Measurements from ENCODE around the gene ASTN2. TPM values are rescaled to one million over a fixed set of nuclear protein-coding genes. Genes with fewer than 3 reads are reported as not detected.

ASTN2 gene
- total and polyA plus RNA-seq, 9 of the 15 experiments (the other 6 are each of a cell fraction or from before 2014, with no cell fraction given): 0.56 to 3.5 (median 1.9) TPM

DNA sequence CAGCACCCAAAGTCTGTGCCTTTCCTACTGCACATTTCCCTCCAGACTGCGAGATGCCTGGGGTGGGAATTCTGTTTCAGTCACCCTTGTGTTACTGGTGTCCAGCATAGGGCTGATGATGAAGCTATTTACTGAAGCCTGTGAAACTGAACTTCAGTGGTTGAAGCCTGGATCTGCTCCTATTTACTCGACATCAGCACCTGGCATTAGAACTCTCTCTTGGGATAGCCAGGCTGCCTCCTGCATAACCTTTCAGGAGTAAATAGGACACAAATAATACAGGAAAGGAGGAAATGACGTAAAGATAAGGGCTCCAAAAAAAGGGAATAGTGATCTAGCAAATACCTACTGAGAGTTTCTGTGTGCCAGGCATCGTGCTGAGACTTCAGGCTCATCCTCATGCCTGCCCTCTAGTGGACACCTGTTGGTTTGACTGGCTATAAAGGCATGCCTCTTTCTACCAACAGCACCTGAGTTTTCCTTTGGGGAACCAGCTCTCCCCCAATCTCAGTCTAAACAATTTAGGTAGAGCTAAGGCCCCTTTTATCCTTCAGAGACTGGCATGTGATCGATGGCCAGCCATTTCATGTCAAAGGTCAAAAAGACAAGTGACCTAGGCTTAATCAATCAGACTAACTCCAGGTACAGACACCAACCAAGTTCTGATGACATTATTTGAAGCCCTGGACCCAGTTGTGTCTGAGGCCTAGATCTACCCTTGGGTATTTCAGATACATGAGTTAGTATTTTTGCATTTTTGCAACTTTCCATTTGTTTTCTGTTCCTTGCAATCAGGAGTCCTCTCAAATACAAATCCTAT lies 919.8 kb downstream of the ASTN2 start (continued):
- TF ChIP-seq, protein P1, sequence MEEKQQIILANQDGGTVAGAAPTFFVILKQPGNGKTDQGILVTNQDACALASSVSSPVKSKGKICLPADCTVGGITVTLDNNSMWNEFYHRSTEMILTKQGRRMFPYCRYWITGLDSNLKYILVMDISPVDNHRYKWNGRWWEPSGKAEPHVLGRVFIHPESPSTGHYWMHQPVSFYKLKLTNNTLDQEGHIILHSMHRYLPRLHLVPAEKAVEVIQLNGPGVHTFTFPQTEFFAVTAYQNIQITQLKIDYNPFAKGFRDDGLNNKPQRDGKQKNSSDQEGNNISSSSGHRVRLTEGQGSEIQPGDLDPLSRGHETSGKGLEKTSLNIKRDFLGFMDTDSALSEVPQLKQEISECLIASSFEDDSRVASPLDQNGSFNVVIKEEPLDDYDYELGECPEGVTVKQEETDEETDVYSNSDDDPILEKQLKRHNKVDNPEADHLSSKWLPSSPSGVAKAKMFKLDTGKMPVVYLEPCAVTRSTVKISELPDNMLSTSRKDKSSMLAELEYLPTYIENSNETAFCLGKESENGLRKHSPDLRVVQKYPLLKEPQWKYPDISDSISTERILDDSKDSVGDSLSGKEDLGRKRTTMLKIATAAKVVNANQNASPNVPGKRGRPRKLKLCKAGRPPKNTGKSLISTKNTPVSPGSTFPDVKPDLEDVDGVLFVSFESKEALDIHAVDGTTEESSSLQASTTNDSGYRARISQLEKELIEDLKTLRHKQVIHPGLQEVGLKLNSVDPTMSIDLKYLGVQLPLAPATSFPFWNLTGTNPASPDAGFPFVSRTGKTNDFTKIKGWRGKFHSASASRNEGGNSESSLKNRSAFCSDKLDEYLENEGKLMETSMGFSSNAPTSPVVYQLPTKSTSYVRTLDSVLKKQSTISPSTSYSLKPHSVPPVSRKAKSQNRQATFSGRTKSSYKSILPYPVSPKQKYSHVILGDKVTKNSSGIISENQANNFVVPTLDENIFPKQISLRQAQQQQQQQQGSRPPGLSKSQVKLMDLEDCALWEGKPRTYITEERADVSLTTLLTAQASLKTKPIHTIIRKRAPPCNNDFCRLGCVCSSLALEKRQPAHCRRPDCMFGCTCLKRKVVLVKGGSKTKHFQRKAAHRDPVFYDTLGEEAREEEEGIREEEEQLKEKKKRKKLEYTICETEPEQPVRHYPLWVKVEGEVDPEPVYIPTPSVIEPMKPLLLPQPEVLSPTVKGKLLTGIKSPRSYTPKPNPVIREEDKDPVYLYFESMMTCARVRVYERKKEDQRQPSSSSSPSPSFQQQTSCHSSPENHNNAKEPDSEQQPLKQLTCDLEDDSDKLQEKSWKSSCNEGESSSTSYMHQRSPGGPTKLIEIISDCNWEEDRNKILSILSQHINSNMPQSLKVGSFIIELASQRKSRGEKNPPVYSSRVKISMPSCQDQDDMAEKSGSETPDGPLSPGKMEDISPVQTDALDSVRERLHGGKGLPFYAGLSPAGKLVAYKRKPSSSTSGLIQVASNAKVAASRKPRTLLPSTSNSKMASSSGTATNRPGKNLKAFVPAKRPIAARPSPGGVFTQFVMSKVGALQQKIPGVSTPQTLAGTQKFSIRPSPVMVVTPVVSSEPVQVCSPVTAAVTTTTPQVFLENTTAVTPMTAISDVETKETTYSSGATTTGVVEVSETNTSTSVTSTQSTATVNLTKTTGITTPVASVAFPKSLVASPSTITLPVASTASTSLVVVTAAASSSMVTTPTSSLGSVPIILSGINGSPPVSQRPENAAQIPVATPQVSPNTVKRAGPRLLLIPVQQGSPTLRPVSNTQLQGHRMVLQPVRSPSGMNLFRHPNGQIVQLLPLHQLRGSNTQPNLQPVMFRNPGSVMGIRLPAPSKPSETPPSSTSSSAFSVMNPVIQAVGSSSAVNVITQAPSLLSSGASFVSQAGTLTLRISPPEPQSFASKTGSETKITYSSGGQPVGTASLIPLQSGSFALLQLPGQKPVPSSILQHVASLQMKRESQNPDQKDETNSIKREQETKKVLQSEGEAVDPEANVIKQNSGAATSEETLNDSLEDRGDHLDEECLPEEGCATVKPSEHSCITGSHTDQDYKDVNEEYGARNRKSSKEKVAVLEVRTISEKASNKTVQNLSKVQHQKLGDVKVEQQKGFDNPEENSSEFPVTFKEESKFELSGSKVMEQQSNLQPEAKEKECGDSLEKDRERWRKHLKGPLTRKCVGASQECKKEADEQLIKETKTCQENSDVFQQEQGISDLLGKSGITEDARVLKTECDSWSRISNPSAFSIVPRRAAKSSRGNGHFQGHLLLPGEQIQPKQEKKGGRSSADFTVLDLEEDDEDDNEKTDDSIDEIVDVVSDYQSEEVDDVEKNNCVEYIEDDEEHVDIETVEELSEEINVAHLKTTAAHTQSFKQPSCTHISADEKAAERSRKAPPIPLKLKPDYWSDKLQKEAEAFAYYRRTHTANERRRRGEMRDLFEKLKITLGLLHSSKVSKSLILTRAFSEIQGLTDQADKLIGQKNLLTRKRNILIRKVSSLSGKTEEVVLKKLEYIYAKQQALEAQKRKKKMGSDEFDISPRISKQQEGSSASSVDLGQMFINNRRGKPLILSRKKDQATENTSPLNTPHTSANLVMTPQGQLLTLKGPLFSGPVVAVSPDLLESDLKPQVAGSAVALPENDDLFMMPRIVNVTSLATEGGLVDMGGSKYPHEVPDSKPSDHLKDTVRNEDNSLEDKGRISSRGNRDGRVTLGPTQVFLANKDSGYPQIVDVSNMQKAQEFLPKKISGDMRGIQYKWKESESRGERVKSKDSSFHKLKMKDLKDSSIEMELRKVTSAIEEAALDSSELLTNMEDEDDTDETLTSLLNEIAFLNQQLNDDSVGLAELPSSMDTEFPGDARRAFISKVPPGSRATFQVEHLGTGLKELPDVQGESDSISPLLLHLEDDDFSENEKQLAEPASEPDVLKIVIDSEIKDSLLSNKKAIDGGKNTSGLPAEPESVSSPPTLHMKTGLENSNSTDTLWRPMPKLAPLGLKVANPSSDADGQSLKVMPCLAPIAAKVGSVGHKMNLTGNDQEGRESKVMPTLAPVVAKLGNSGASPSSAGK (IDR thresholded peaks at IDR 0.05): 0 out of 2 replicates have a peak, but pooled peaks have one; percentile 10
- TF ChIP-seq, protein P2, sequence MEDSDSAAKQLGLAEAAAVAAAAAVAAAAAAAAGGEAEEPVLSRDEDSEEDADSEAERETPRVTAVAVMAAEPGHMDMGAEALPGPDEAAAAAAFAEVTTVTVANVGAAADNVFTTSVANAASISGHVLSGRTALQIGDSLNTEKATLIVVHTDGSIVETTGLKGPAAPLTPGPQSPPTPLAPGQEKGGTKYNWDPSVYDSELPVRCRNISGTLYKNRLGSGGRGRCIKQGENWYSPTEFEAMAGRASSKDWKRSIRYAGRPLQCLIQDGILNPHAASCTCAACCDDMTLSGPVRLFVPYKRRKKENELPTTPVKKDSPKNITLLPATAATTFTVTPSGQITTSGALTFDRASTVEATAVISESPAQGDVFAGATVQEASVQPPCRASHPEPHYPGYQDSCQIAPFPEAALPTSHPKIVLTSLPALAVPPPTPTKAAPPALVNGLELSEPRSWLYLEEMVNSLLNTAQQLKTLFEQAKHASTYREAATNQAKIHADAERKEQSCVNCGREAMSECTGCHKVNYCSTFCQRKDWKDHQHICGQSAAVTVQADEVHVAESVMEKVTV (CRISPR knock-in tag; IDR thresholded peaks at IDR 0.05): 0 out of 2 replicates have a peak, but pooled peaks have one; percentile 11
- TF ChIP-seq, protein P3, sequence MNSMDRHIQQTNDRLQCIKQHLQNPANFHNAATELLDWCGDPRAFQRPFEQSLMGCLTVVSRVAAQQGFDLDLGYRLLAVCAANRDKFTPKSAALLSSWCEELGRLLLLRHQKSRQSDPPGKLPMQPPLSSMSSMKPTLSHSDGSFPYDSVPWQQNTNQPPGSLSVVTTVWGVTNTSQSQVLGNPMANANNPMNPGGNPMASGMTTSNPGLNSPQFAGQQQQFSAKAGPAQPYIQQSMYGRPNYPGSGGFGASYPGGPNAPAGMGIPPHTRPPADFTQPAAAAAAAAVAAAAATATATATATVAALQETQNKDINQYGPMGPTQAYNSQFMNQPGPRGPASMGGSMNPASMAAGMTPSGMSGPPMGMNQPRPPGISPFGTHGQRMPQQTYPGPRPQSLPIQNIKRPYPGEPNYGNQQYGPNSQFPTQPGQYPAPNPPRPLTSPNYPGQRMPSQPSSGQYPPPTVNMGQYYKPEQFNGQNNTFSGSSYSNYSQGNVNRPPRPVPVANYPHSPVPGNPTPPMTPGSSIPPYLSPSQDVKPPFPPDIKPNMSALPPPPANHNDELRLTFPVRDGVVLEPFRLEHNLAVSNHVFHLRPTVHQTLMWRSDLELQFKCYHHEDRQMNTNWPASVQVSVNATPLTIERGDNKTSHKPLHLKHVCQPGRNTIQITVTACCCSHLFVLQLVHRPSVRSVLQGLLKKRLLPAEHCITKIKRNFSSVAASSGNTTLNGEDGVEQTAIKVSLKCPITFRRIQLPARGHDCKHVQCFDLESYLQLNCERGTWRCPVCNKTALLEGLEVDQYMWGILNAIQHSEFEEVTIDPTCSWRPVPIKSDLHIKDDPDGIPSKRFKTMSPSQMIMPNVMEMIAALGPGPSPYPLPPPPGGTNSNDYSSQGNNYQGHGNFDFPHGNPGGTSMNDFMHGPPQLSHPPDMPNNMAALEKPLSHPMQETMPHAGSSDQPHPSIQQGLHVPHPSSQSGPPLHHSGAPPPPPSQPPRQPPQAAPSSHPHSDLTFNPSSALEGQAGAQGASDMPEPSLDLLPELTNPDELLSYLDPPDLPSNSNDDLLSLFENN (IDR thresholded peaks at IDR 0.05; ENCODE audit: low read depth in 2 of 2, low read length in 2 of 2): no peak
- TF ChIP-seq, protein P4, sequence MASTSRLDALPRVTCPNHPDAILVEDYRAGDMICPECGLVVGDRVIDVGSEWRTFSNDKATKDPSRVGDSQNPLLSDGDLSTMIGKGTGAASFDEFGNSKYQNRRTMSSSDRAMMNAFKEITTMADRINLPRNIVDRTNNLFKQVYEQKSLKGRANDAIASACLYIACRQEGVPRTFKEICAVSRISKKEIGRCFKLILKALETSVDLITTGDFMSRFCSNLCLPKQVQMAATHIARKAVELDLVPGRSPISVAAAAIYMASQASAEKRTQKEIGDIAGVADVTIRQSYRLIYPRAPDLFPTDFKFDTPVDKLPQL (IDR thresholded peaks at IDR 0.05; ENCODE audit: extremely low read depth, insufficient read length): no peak
- peak; percentile 47; the same call in 1 of the 2 replicates for TF ChIP-seq MYC (IDR thresholded peaks at IDR 0.05; ENCODE audit: low read depth, low read length)
- TF ChIP-seq MYC (CRISPR knock-in tag; IDR thresholded peaks at IDR 0.05; ENCODE audit: borderline replicate concordance, low read depth): no peak
- no peak for TF ChIP-seq ZNF445 (CRISPR knock-in tag; IDR thresholded peaks at IDR 0.05; ENCODE audit: low read depth)

Data from K562 (cell line).